Spinal cord (tissue), 10 donors: ENCODE results near the gene RBM15B. TPM values are rescaled to one million over a fixed set of nuclear protein-coding genes. Genes with fewer than 3 reads are reported as not detected.

Experiments
- DNase-seq, 6 donors: peaks; one replicate each; pipeline versions ENCODE4 v3.0.0 to v3.0.0-alpha.2; 2013 to 2015; ENCODE audit warnings: low spot score in 6 of 6, low read depth in 4 of 6
- H3K27ac ChIP-seq: one replicate; pipeline ENCODE4 v1.5.1; 2013; ENCODE audit warnings: low read depth, low read length, control low read depth
- H3K27me3 ChIP-seq: one replicate; pipeline ENCODE4 v1.6.1; 2013; ENCODE audit warnings: low read length; ENCODE audit not compliant: control insufficient read depth, insufficient read depth
- H3K36me3 ChIP-seq: one replicate; pipeline ENCODE4 v1.6.1; 2013; ENCODE audit warnings: low read length; ENCODE audit not compliant: control insufficient read depth, insufficient read depth
- H3K4me1 ChIP-seq: one replicate; pipeline ENCODE4 v1.6.1; 2013; ENCODE audit warnings: low read length; ENCODE audit not compliant: control insufficient read depth, insufficient read depth
- H3K4me3 ChIP-seq: one replicate; pipeline ENCODE4 v1.5.1; 2013; ENCODE audit warnings: low read depth, low read length, control low read depth
- H3K9me3 ChIP-seq: one replicate; pipeline ENCODE4 v1.6.1; 2013; ENCODE audit warnings: low read length; ENCODE audit not compliant: control insufficient read depth, insufficient read depth
- WGBS: methylation state at CpG from one replicate; pipeline ENCODE4 v1.1.5; 2013; ENCODE audit warnings: missing lambda C conversion rate; ENCODE audit not compliant: insufficient coverage; 5-methylcytosine and 5-hydroxymethylcytosine counted together
- polyA plus RNA-seq, 2 donors: library from polyadenylated mRNA; unstranded; fragments of 120-200 nt; gene quantifications; one replicate each; pipeline ENCODE4 v1.2.1, GENCODE V29; 2013; ENCODE audit not compliant: insufficient read length in 2 of 2
- total RNA-seq, 2 donors: library from RNA; depleted of rRNA in 1 of 2; stranded (reverse); fragments of 120-200 nt in 1 of 2; fragments of >200 nt in 1 of 2; gene quantifications; one replicate each; pipeline versions ENCODE4 v1.2.3 to v1.2.4, GENCODE V29; 2013 to 2014
- donor health status: healthy.

The RBM15B gene
- total and polyA plus RNA-seq, 4 donors, result 13.5 to 33.5 (median 25.4) TPM

DNA sequence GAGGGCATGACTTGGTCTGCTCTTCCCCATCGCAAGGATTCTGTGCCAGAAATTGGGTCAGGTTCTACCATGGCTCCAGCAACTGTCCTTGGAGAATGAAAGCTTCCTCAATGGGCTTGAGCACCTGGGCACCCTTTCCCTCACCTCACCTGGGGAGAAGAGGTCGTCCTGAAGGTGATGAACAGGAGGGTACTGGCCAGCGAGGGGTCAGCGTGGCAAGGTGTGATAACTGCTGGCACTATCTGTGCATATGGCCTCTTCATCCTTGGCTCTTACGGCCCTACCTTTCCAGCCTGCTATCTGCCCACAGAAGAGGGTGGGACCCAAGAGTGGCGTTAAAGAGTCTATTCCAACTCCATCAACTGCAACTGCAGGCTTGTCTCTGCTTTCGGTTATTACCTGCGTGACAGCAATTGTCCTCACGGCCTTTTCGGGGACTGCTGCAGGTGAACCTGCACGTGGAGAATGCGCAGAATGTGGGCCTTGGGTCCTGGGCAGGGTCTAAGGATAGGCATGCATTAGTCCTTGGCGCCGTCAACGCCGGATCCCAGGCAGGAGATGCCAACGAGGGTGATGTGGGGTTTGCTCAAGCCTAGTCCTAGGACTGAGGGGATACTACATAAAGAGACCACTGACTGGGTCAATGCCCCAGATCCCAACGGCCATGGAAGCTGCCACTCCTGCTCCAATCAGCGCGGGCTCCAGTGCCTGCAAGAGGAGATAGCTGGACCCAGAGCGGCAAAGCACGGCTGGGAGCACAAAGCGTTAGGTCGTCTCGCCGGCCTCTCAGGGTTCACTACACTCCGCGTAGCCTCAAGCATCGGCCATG is 625 bp upstream of the RBM15B start:
- H3K4me3 ChIP-seq, result peak overlapping the region; percentile 43
- no peak for DNase-seq
- peaks cover 64% of the 10 kb centered on the region for H3K4me1 ChIP-seq
- no peaks in the 10 kb centered on the region for H3K27me3 ChIP-seq
- 41% methylated on average over 27 of the region's 29 CpGs for WGBS
- peak overlapping the region; percentile 43 for H3K27ac ChIP-seq
- H3K36me3 ChIP-seq, result peaks cover 62% of the 10 kb centered on the region
- no peaks in the 10 kb centered on the region for H3K9me3 ChIP-seq

DNA sequence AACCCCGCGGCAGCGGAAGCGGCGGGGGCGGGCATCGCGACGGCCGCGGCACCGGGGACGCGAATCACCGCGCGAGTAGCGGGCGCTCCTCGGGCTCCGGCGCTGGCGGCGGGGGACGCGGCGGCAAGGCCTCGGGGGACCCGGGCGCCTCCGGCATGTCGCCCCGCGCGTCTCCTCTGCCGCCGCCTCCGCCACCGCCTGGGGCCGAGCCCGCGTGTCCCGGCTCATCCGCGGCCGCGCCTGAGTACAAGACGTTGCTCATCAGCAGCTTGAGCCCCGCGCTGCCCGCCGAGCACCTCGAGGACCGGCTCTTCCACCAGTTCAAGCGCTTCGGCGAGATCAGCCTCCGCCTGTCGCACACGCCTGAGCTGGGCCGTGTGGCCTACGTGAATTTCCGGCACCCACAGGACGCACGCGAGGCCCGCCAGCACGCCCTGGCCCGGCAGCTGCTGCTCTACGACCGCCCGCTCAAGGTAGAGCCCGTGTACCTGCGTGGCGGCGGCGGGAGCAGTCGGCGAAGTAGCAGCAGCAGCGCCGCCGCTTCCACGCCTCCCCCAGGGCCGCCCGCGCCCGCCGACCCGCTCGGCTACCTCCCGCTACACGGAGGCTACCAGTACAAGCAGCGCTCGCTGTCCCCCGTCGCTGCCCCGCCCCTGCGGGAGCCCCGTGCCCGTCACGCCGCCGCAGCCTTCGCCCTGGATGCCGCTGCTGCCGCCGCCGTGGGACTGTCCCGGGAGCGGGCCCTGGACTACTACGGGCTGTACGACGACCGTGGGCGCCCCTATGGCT is 675 bp downstream of the RBM15B start:
- no peak overlapping the region for H3K27ac ChIP-seq
- DNase-seq, result peak in 2 of 6 donors; percentile 40 to 49
- H3K4me1 ChIP-seq, result peaks cover 53% of the 10 kb centered on the region
- H3K9me3 ChIP-seq, result no peaks in the 10 kb centered on the region
- no peaks in the 10 kb centered on the region for H3K27me3 ChIP-seq
- peaks cover 70% of the 10 kb centered on the region for H3K36me3 ChIP-seq
- H3K4me3 ChIP-seq, result peak overlapping the region; percentile 58
- WGBS, result 2% methylated on average over 115 of the region's 115 CpGs

DNA sequence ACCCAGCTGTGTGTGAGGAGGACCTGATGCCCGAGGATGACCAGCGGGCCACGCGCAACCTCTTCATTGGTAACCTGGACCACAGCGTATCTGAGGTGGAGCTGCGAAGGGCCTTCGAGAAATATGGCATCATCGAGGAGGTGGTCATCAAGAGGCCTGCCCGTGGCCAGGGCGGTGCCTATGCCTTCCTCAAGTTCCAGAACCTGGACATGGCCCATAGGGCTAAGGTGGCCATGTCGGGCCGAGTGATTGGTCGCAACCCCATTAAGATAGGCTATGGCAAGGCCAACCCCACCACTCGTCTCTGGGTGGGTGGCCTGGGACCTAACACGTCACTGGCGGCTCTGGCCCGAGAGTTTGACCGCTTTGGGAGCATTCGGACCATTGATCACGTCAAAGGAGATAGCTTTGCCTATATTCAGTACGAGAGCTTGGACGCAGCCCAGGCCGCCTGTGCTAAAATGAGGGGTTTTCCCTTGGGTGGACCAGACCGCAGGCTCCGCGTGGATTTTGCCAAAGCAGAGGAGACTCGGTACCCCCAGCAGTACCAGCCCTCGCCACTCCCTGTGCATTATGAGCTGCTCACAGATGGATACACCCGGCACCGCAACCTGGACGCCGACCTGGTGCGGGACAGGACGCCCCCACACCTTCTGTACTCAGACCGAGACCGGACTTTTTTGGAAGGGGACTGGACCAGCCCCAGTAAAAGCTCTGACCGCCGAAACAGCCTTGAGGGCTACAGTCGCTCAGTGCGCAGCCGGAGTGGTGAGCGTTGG is 1.5 kb downstream of the RBM15B start:
- Histone ChIP-seq H3K9me3 (no peaks in the 10 kb centered on the region), H3K36me3 (peaks cover 75% of the 10 kb centered on the region), H3K27me3 (no peaks in the 10 kb centered on the region), H3K27ac (no peak overlapping the region), H3K4me1 (peaks cover 46% of the 10 kb centered on the region), H3K4me3 (no peak overlapping the region)
- 87% methylated on average over 40 of the region's 42 CpGs for WGBS
- no peak for DNase-seq

GRCh38 chr3:51393134-51393495 is 2.0 kb downstream of the RBM15B start:
- Histone ChIP-seq H3K9me3 (no peaks in the 10 kb centered on the region), H3K27me3 (no peaks in the 10 kb centered on the region), H3K36me3 (peaks cover 70% of the 10 kb centered on the region), H3K4me1 (peaks cover 44% of the 10 kb centered on the region), H3K27ac (no peak overlapping the region), H3K4me3 (no peak overlapping the region)
- DNase-seq, result no peak
- WGBS, result 94% methylated on average over 14 of the region's 17 CpGs

GRCh38 chr3:51393564-51393963 is 2.5 kb downstream of the RBM15B start:
- no peak overlapping the region for H3K4me3 ChIP-seq
- no peaks in the 10 kb centered on the region for H3K9me3 ChIP-seq
- DNase-seq, result no peak
- no peak overlapping the region for H3K27ac ChIP-seq
- H3K4me1 ChIP-seq, result peaks cover 44% of the 10 kb centered on the region
- 89% methylated on average over 14 of the region's 14 CpGs for WGBS
- peaks cover 70% of the 10 kb centered on the region for H3K36me3 ChIP-seq
- H3K27me3 ChIP-seq, result no peaks in the 10 kb centered on the region

GRCh38 chr3:51394541-51394940 is 3.5 kb downstream of the RBM15B start:
- Histone ChIP-seq H3K27me3 (no peaks in the 10 kb centered on the region), H3K27ac (no peak overlapping the region)
- WGBS, result 84% methylated on average over 5 of the region's 5 CpGs

GRCh38 chr3:51395493-51396213 is 4.6 kb downstream of the RBM15B start:
- H3K4me3 ChIP-seq, result no peak overlapping the region
- DNase-seq, result no peak
- no peaks in the 10 kb centered on the region for H3K9me3 ChIP-seq
- no peaks in the 10 kb centered on the region for H3K27me3 ChIP-seq
- 80% methylated on average over 8 of the region's 12 CpGs for WGBS
- no peak overlapping the region for H3K27ac ChIP-seq
- peaks cover 61% of the 10 kb centered on the region for H3K36me3 ChIP-seq
- peaks cover 36% of the 10 kb centered on the region for H3K4me1 ChIP-seq

More at GRCh38 chr3:51394541-51394940, 3.5 kb downstream of the RBM15B start:
- H3K36me3 ChIP-seq, result peaks cover 66% of the 10 kb centered on the region
- no peak overlapping the region for H3K4me3 ChIP-seq
- DNase-seq, result no peak
- no peaks in the 10 kb centered on the region for H3K9me3 ChIP-seq
- H3K4me1 ChIP-seq, result peaks cover 44% of the 10 kb centered on the region

DNA sequence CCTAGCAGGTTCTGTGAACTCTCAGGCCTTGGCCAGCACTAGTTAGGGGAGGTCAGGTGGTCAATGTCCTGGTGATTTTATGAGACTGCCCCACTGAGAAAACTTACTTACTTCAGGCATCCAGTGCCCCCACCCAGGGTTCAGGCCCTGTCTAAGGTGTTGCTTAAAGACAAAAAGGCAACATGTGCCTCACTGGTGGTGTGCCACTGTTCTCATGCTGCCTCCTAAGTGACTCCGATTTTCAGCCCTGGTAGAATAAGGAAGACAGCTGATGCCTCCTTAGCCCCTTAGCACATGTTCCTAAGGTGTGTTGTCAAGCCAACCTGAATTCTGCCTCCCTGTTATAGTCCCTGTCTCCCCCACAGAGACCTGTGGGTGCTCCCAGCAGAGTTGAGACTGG is 5.3 kb downstream of the RBM15B start:
- Histone ChIP-seq H3K4me3 (no peak overlapping the region), H3K9me3 (no peaks in the 10 kb centered on the region), H3K27ac (no peak overlapping the region), H3K4me1 (peaks cover 34% of the 10 kb centered on the region), H3K27me3 (no peaks in the 10 kb centered on the region), H3K36me3 (peaks cover 63% of the 10 kb centered on the region)
- 67% methylated on average over 1 of the region's 1 CpG for WGBS
- no peak for DNase-seq

DNA sequence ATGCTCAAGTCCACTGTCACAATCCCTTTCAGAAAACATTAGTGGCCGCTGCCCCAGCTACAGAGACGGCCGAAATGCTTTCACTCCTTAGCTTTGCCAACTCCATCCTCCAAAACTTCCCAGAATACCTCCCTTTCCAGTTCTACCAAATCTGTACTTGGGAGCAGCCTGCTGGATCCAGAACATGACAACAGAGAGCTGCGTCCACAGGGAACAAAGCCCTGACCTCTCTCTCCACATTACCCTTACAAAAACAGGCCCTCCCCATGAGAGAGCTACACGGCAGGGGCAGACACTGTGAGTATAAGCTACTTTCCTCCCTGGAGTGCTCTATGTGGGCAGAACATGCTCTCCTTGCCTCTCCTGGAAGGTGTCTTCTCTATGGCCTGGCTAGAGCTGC is 6.3 kb downstream of the RBM15B start:
- WGBS, result 67% methylated on average over 4 of the region's 5 CpGs
- no peak overlapping the region for H3K27ac ChIP-seq
- DNase-seq, result no peak
- H3K9me3 ChIP-seq, result no peaks in the 10 kb centered on the region
- peaks cover 27% of the 10 kb centered on the region for H3K4me1 ChIP-seq
- H3K4me3 ChIP-seq, result no peak overlapping the region
- H3K27me3 ChIP-seq, result no peaks in the 10 kb centered on the region
- peaks cover 60% of the 10 kb centered on the region for H3K36me3 ChIP-seq
